ENCODE measurements around the gene GRIA4.

The GRIA4 gene

GRCh38 chr11:106017093-106017492 is 407.2 kb downstream of the GRIA4 start:
- no peak for DNase-seq

- peak; percentile 53 for DNase-seq
Measured at GRCh38 chr11:106021181-106021966, 411.5 kb downstream of the GRIA4 start.

GRCh38 chr11:106021967-106022794 is 412.3 kb downstream of the GRIA4 start, which contains the start of gene MSANTD4:
MSANTD4 (minus strand) TSS chr11:106022240; CDS start chr11:106010917, 11,323 bp downstream.
- peak; percentile 100 for DNase-seq

GRCh38 chr11:106022795-106023275 is 413.0 kb downstream of the GRIA4 start:
- no peak for DNase-seq

GRCh38 chr11:106030609-106031008 is 420.7 kb downstream of the GRIA4 start:
- no peak for DNase-seq

- DNase-seq, result peak; percentile 68
Measured at GRCh38 chr11:106031202-106031810, 421.4 kb downstream of the GRIA4 start.

All from HCEC 1CT (cell line).